Psoas muscle (tissue), 8 donors: ENCODE measurements around the gene HOMER2. TPM values are rescaled to one million over a fixed set of nuclear protein-coding genes. Genes with fewer than 3 reads are reported as not detected.

Experiments
- ATAC-seq, 4 donors: fragments of 200-7000 bp; cut with Tn5 transposase; one replicate each; pipeline ENCODE4 v1.9.1; 2020; ENCODE audit warnings: moderate library complexity in 3 of 4, mild to moderate bottlenecking in 2 of 4
- DNase-seq, 2 donors: peaks; one replicate each; pipeline ENCODE4 v3.0.0-alpha.2; 2020
- H3K27ac ChIP-seq: fragments of 200-600 bp; one replicate; pipeline ENCODE4 v1.8.0; 2022
- H3K27me3 ChIP-seq, 3 donors: fragments of 200-600 bp in 1 of 3; one replicate each; pipeline versions ENCODE4 v1.6.1 to v1.8.0; 2013 to 2022; ENCODE audit warnings: low read length in 2 of 3, mild to moderate bottlenecking in 2 of 3, moderate library complexity in 1 of 3; ENCODE audit not compliant: insufficient read depth in 3 of 3
- H3K36me3 ChIP-seq, 2 donors: fragments of 200-600 bp in 1 of 2; one replicate each; pipeline versions ENCODE4 v1.6.1 to v1.8.0; 2013 to 2022; ENCODE audit warnings: low read depth in 1 of 2, mild to moderate bottlenecking in 1 of 2, moderate library complexity in 1 of 2; ENCODE audit not compliant: insufficient read depth in 1 of 2
- H3K4me1 ChIP-seq: fragments of 200-600 bp; one replicate; pipeline ENCODE4 v1.8.0; 2022
- H3K4me3 ChIP-seq: fragments of 200-600 bp; one replicate; pipeline ENCODE4 v1.8.0; 2022; ENCODE audit warnings: mild to moderate bottlenecking
- H3K9me3 ChIP-seq: fragments of 200-600 bp; one replicate; pipeline ENCODE4 v1.8.0; 2022
- CTCF ChIP-seq: fragments of 200-600 bp; IDR thresholded peaks from one replicate; pipeline ENCODE4 v1.8.0; 2022; ENCODE audit warnings: antibody characterized with exemption
- WGBS, 3 donors: extraction: QIAGEN DNeasy Blood & Tissue Kit; methylation state at CpG; one replicate each; pipeline versions ENCODE4 v1.1.6 to v1.1.7; 2013; 5-methylcytosine and 5-hydroxymethylcytosine counted together
- intact Hi-C, 2 donors: fragments of 100-400 bp; cut with DNase I; formaldehyde crosslinking; loops; one replicate each; pipeline versions ENCODE4 v1.11.0 to v1.14.2; 2022
- polyA plus RNA-seq, 3 donors: library from polyadenylated mRNA; stranded (reverse); fragments of 200-250 nt; gene quantifications; one replicate each; pipeline ENCODE4 v1.2.3, GENCODE V29; 2013
- total RNA-seq, 4 donors: library from RNA; stranded (reverse); fragmentation: NEBNext Ultra II Directional in 2 of 4; extraction: Animal tissue kit (Norgen Biotek cat#: 25700) in 2 of 4; gene quantifications; one replicate each; pipeline versions ENCODE4 v1.2.1 to v1.2.4, GENCODE V29; 2021 to 2023
- donor health status: healthy with polysubstance abuse.
- donor health status: DM: no; HTN: no; CAD: no; lungs with moderate emphysema.
- donor health status: Bipolar disorder and iron deficiency.
- donor health status: healthy.
- donor health status: DM: yes; HTN: yes; CAD: no.
- donor health status: DM: no; HTN: no; CAD: no.
- donor health status: DM: no; HTN: no; CAD: no.
- donor health status: DM: yes; HTN: yes; CAD: no.

HOMER2 gene
- total and polyA plus RNA-seq, 7 donors: 27.2 to 119 (median 53.9) TPM

GRCh38 chr15:82845686-82846085 is 106.8 kb downstream of the HOMER2 start:
- H3K4me1 ChIP-seq: peaks cover 6% of the 10 kb centered on the region
- no peaks in the 10 kb centered on the region for H3K9me3 ChIP-seq
- peaks cover 0 to 39% of the 10 kb centered on the region in 2 donors for H3K36me3 ChIP-seq
- no peak overlapping the region for H3K4me3 ChIP-seq
- intact Hi-C loops: no loop called here
- TF ChIP-seq CTCF: no peak
- no peaks in the 10 kb centered on the region for H3K27me3 ChIP-seq
- WGBS, 3 donors: 64 to 70% (median 66%) methylated on average over 7 of the region's 7 CpGs
- no peak overlapping the region for H3K27ac ChIP-seq
- DNase-seq (no peak), ATAC-seq (no peak)

- 90 to 94% (median 93%) methylated on average over 3 of the region's 3 CpGs for WGBS, 3 donors
- Histone ChIP-seq H3K27me3 (no peaks in the 10 kb centered on the region), H3K36me3 (peaks cover 0 to 29% of the 10 kb centered on the region in 2 donors), H3K4me1 (no peaks in the 10 kb centered on the region), H3K9me3 (no peaks in the 10 kb centered on the region), H3K4me3 (no peak overlapping the region), H3K27ac (no peak overlapping the region)
- ATAC-seq (no peak), DNase-seq (no peak)
- intact Hi-C loops: no loop called here
- no peak for TF ChIP-seq CTCF
Observed at GRCh38 chr15:82843566-82843965, 109.0 kb downstream of the HOMER2 start.

- intact Hi-C loops: no loop called here
- H3K36me3 ChIP-seq: peaks cover 6 to 42% of the 10 kb centered on the region in 2 donors
- H3K4me1 ChIP-seq: no peaks in the 10 kb centered on the region
- no peak for TF ChIP-seq CTCF
- ATAC-seq (no peak), DNase-seq (no peak)
- no peak overlapping the region for H3K27ac ChIP-seq
- no peaks in the 10 kb centered on the region for H3K9me3 ChIP-seq
- no peaks in the 10 kb centered on the region for H3K27me3 ChIP-seq
- 95 to 99% (median 96%) methylated on average over 4 of the region's 4 CpGs for WGBS, 3 donors
- H3K4me3 ChIP-seq: no peak overlapping the region
Observed at GRCh38 chr15:82840166-82840565, 112.4 kb downstream of the HOMER2 start.

- H3K36me3 ChIP-seq: peaks cover 10 to 53% of the 10 kb centered on the region in 2 donors
- no peaks in the 10 kb centered on the region for H3K4me1 ChIP-seq
- no peak overlapping the region for H3K27ac ChIP-seq
- DNase-seq (no peak), ATAC-seq (no peak)
- H3K4me3 ChIP-seq: no peak overlapping the region
- H3K27me3 ChIP-seq: no peaks in the 10 kb centered on the region
- no peaks in the 10 kb centered on the region for H3K9me3 ChIP-seq
- intact Hi-C loops: no loop called here
- TF ChIP-seq CTCF: no peak
Observed at GRCh38 chr15:82839136-82839535, 113.4 kb downstream of the HOMER2 start.

- Histone ChIP-seq H3K27ac (no peak overlapping the region), H3K36me3 (peaks cover 11 to 58% of the 10 kb centered on the region in 2 donors), H3K4me1 (no peaks in the 10 kb centered on the region), H3K27me3 (no peaks in the 10 kb centered on the region), H3K9me3 (no peaks in the 10 kb centered on the region), H3K4me3 (no peak overlapping the region)
- 95 to 97% (median 97%) methylated on average over 14 of the region's 14 CpGs for WGBS, 3 donors
- TF ChIP-seq CTCF: no peak
- DNase-seq (no peak), ATAC-seq (peak in 3 of 4 donors; percentile 11 to 21 (median 12))
- intact Hi-C loops: no loop called here
Observed at GRCh38 chr15:82838096-82838735, 114.3 kb downstream of the HOMER2 start.
